Ascending aorta (tissue), 2 donors: Measurements from ENCODE around the gene GCSAML. TPM values are rescaled to one million over a fixed set of nuclear protein-coding genes. Genes with fewer than 3 reads are reported as not detected.

Source experiments
- DNase-seq, 2 donors: peaks; one replicate each; pipeline ENCODE4 v3.0.0-alpha.2; 2019; ENCODE audit warnings: low spot score in 2 of 2
- H3K27ac ChIP-seq, 2 donors: fragments of 200-600 bp; sonication (generic); one replicate each; pipeline ENCODE4 v1.5.1; 2016 to 2017; ENCODE audit warnings: mild to moderate bottlenecking in 1 of 2
- H3K27me3 ChIP-seq: fragments of 200-600 bp; sonication (generic); one replicate; pipeline ENCODE4 v1.5.1; 2017
- H3K36me3 ChIP-seq, 2 donors: fragments of 200-600 bp; sonication (generic); one replicate each; pipeline ENCODE4 v1.5.1; 2016
- H3K4me1 ChIP-seq, 2 donors: fragments of 200-600 bp; sonication (generic); one replicate each; pipeline ENCODE4 v1.5.1; 2016 to 2017; ENCODE audit warnings: mild to moderate bottlenecking in 1 of 2
- H3K4me3 ChIP-seq, 2 donors: fragments of 200-600 bp; sonication (generic); one replicate each; pipeline ENCODE4 v1.5.1; 2016 to 2017; ENCODE audit warnings: mild to moderate bottlenecking in 1 of 2
- H3K9me3 ChIP-seq, 2 donors: fragments of 200-600 bp; sonication (generic); one replicate each; pipeline ENCODE4 v1.5.1; 2016
- intact Hi-C: fragments of 100-400 bp; cut with DNase I; formaldehyde crosslinking; loops from one replicate; pipeline ENCODE4 v1.15.1; 2023
- total RNA-seq: library from RNA; depleted of rRNA; stranded (reverse); fragments of >200 nt; gene quantifications from one replicate; pipeline ENCODE4 v1.1.0, GENCODE V29; 2016
- TF ChIP-seq, protein P1 (sequence below), 3 experiments: fragments of 200-600 bp in 2 of 3; fragments of 450-650 bp in 1 of 3; sonication (generic) in 2 of 3; IDR thresholded peaks; one replicate each; pipeline ENCODE4 v1.5.1; 2016 to 2019; ENCODE audit warnings: antibody characterized with exemption in 3 of 3, mild to moderate bottlenecking in 1 of 3, moderate library complexity in 1 of 3

The GCSAML gene
- total RNA-seq, 1 donor from 2014 or later, result not detected

DNA sequence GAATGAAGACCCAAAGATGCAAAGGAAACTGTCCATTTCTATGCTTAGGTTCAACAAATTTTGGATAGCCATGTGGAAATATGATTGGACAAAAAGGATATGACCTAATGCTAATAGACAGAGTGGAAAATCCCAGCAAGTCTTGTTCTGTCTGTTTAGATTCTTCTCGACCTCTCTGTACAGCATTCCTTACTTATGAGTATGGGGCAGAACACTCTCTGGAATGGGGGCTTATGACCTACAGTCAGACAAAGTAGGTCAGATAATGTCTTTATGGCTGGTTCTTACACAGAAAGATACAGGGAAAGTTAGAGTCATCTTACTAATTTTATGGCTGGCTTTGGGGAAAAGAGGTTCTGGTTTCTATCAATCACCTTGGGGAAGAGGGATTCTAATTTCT, 2.8 kb downstream of the GCSAML start:
- H3K36me3 ChIP-seq, result no peaks in the 10 kb centered on the region
- TF ChIP-seq, protein P1, sequence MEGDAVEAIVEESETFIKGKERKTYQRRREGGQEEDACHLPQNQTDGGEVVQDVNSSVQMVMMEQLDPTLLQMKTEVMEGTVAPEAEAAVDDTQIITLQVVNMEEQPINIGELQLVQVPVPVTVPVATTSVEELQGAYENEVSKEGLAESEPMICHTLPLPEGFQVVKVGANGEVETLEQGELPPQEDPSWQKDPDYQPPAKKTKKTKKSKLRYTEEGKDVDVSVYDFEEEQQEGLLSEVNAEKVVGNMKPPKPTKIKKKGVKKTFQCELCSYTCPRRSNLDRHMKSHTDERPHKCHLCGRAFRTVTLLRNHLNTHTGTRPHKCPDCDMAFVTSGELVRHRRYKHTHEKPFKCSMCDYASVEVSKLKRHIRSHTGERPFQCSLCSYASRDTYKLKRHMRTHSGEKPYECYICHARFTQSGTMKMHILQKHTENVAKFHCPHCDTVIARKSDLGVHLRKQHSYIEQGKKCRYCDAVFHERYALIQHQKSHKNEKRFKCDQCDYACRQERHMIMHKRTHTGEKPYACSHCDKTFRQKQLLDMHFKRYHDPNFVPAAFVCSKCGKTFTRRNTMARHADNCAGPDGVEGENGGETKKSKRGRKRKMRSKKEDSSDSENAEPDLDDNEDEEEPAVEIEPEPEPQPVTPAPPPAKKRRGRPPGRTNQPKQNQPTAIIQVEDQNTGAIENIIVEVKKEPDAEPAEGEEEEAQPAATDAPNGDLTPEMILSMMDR (IDR thresholded peaks at IDR 0.05), result no peak
- H3K4me1 ChIP-seq, result no peaks in the 10 kb centered on the region
- no peak overlapping the region for H3K4me3 ChIP-seq
- DNase-seq, result no peak
- H3K27ac ChIP-seq, result no peak overlapping the region
- H3K9me3 ChIP-seq, result no peaks in the 10 kb centered on the region
- intact Hi-C loops, result no loop called here
- H3K27me3 ChIP-seq, result no peaks in the 10 kb centered on the region

DNA sequence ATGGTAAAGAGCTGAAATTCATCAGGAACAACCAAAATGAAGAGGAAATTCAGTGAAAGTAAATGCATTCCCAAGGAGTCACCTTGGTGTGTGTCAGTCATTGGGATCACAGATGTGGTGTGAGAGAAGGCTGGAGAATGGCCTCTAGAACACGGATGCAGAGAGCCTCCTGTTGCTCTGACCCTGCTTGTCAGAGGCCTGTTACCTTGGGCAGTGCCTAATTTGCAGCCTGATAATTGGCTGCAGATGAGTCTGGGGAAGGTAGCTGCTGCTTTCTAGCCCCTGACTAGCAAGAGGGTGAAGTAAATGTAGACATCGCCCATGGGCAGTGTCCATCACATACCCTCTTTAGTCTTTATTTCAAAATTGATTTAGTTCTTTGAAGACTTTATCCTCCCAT, 3.3 kb downstream of the GCSAML start:
- no peaks in the 10 kb centered on the region for H3K9me3 ChIP-seq
- TF ChIP-seq, protein P1 (IDR thresholded peaks at IDR 0.05), result no peak
- H3K4me1 ChIP-seq, result no peaks in the 10 kb centered on the region
- H3K27ac ChIP-seq, result no peak overlapping the region
- DNase-seq, result no peak
- no peaks in the 10 kb centered on the region for H3K36me3 ChIP-seq
- intact Hi-C loops, result no loop called here
- H3K27me3 ChIP-seq, result no peaks in the 10 kb centered on the region
- no peak overlapping the region for H3K4me3 ChIP-seq

DNA sequence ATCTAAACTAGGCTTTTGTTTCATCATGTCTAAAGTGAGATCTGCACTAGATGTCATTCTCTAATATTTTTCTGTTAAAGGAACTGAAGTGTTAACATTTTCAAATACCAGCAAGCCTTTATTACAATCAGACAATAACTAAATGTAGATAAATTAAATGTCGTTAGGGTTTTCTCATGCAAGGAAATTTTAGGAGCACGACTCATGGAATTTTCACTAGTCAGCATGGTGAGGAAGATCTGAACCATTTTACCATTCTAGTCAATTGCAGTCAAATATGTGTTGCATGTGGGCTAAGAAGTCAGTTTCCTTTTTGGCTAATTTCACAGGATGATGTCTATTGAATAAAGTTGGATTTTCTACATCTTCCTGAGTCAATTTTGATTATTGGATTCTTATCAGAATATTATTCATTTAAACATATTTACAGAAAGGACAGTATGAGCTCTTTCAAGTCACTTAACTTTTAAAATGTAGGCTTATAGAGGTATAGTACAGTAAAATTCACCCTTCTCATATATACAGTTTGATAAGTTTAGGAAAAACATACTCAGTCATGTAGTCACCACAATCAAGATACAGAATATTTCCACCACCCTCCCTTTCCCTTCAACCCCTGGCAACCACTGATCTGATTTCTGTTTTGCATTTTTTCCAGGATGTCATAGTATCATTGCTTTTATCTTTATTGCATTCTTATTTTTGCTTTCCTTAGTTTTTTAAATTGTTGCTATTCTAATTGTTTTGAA, 9.2 kb downstream of the GCSAML start:
- Histone ChIP-seq H3K4me3 (no peak overlapping the region), H3K9me3 (no peaks in the 10 kb centered on the region), H3K36me3 (no peaks in the 10 kb centered on the region), H3K4me1 (no peaks in the 10 kb centered on the region), H3K27me3 (no peaks in the 10 kb centered on the region), H3K27ac (no peak overlapping the region)
- TF ChIP-seq, protein P1 (IDR thresholded peaks at IDR 0.05), result no peak
- DNase-seq, result no peak
- intact Hi-C loops, result no loop called here

DNA sequence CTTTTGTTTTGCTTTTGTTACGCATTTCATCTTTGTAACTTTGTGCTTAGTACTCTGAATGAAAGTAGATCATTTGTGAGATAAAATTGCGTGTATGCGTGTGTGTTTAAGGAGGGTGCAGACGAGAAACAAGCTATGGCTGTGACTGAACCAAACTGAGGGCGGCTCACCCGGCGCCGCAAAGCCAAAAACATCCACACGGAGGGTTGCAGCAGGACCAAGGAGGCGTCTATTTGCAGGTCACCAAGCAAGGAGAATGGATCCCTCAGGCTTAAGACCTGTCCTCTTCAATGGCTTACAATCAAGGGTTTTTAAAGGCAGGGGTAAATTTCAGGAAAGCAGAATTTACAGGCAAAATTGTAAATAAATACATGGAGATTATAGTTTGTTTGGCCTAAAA, 12.8 kb downstream of the GCSAML start:
- intact Hi-C loops, result no loop called here
- Histone ChIP-seq H3K27me3 (no peaks in the 10 kb centered on the region), H3K9me3 (no peaks in the 10 kb centered on the region), H3K4me1 (no peaks in the 10 kb centered on the region), H3K4me3 (no peak overlapping the region), H3K36me3 (no peaks in the 10 kb centered on the region), H3K27ac (no peak overlapping the region)
- TF ChIP-seq, protein P1 (IDR thresholded peaks at IDR 0.05), result no peak
- no peak for DNase-seq

DNA sequence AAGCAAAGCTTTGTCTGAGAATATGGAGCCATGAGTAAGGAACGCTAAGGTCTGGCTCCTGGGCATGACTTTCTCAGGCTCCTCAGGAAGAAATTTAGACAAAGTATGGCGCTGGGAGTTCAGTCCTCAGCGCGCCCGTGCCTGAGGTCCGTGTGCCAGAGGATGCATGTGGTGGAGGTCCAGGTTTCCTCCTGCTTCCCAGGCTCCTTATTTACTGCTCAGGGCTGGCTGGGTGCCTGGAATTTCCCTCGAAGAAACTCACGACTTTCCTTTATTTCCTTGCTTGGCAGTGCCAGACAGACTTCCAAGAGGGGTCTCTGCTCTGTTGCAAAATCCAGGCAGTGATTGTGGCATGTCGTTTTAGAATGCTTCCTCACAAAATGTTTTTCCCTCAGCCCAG, 13.3 kb downstream of the GCSAML start:
- no peaks in the 10 kb centered on the region for H3K9me3 ChIP-seq
- H3K36me3 ChIP-seq, result no peaks in the 10 kb centered on the region
- intact Hi-C loops, result no loop called here
- H3K4me3 ChIP-seq, result no peak overlapping the region
- TF ChIP-seq, protein P1 (IDR thresholded peaks at IDR 0.05), result no peak
- no peak overlapping the region for H3K27ac ChIP-seq
- no peaks in the 10 kb centered on the region for H3K27me3 ChIP-seq
- no peak for DNase-seq
- H3K4me1 ChIP-seq, result no peaks in the 10 kb centered on the region
